ENCODE measurements around the gene PAQR8. TPM values are rescaled to one million over a fixed set of nuclear protein-coding genes. Genes with fewer than 3 reads are reported as not detected.
A peak's percentile ranks its signal among the peaks of the same experiment; 100 is the strongest.

The PAQR8 gene
- total and polyA plus RNA-seq, 11 donors: 1.3 to 7.5 (median 3.6) TPM

GRCh38 chr6:52317841-52318581 is 43.9 kb upstream of the PAQR8 start:
- TF ChIP-seq CTCF (IDR thresholded peaks at IDR 0.05): no peak
- no peak for TF ChIP-seq POLR2A (IDR thresholded peaks at IDR 0.05)
- DNase-seq (no peak), ATAC-seq (peak in 1 of 4 donors; percentile 39)
- Histone ChIP-seq H3K4me1 (peaks cover 0 to 17% (median 0%) of the 10 kb centered on the region in 12 donors), H3K27ac (no peak overlapping the region), H3K4me3 (no peak overlapping the region), H3K36me3 (no peaks in the 10 kb centered on the region), H3K9me3 (no peaks in the 10 kb centered on the region), H3K27me3 (no peaks in the 10 kb centered on the region)
- intact Hi-C loops (cut with DNase I): no loop called here
- WGBS, 4 donors: 37 to 51% (median 44%) methylated on average over 4 of the region's 4 CpGs

- Histone ChIP-seq H3K9me3 (no peaks in the 10 kb centered on the region), H3K27ac (no peak overlapping the region), H3K27me3 (no peaks in the 10 kb centered on the region), H3K4me3 (no peak overlapping the region), H3K4me1 (no peaks in the 10 kb centered on the region), H3K36me3 (no peaks in the 10 kb centered on the region)
- WGBS, 4 donors: 83 to 92% (median 87%) methylated on average over 6 of the region's 6 CpGs
- DNase-seq (no peak), ATAC-seq (no peak)
- intact Hi-C loops (cut with DNase I): no loop called here
- TF ChIP-seq POLR2A (IDR thresholded peaks at IDR 0.05) (no peak), CTCF (IDR thresholded peaks at IDR 0.05) (no peak)
Observed at GRCh38 chr6:52324189-52324588, 37.8 kb upstream of the PAQR8 start.

GRCh38 chr6:52325695-52326471 is 36.1 kb upstream of the PAQR8 start:
- intact Hi-C loops (cut with DNase I): no loop called here

More at GRCh38 chr6:52325695-52326471, 36.1 kb upstream of the PAQR8 start:
- TF ChIP-seq POLR2A (IDR thresholded peaks at IDR 0.05) (no peak), CTCF (IDR thresholded peaks at IDR 0.05) (no peak)
- Histone ChIP-seq H3K9me3 (no peaks in the 10 kb centered on the region), H3K27ac (no peak overlapping the region), H3K4me1 (no peaks in the 10 kb centered on the region), H3K36me3 (no peaks in the 10 kb centered on the region), H3K27me3 (no peaks in the 10 kb centered on the region), H3K4me3 (no peak overlapping the region)
- DNase-seq: no peak
- ATAC-seq: no peak
- whole genome bisulfite sequencing, 4 donors: 69 to 79% (median 74%) methylated on average over 14 of the region's 14 CpGs

Data from heart left ventricle (tissue), 16 donors.